ENCODE data around the gene LMNTD2. TPM values are rescaled to one million over a fixed set of nuclear protein-coding genes. Genes with fewer than 3 reads are reported as not detected.
A peak's percentile ranks its signal among the peaks of the same experiment; 100 is the strongest.

Gene LMNTD2
- total RNA-seq, 4 donors from 2014 or later, result 6.6 to 32.9 (median 14.1) TPM

- H3K27me3 ChIP-seq, result no peaks in the 10 kb centered on the region
- TF ChIP-seq POLR2A (IDR thresholded peaks at IDR 0.05) (no peak), CTCF (IDR thresholded peaks at IDR 0.05) (no peak)
- no peak overlapping the region for H3K4me3 ChIP-seq
- no peaks in the 10 kb centered on the region for H3K9me3 ChIP-seq
- H3K27ac ChIP-seq, result no peak overlapping the region
- peaks cover 0 to 26% (median 0%) of the 10 kb centered on the region in 3 donors for H3K36me3 ChIP-seq
- DNase-seq, result peak in 2 of 3 donors; percentile 44 to 46
- H3K4me1 ChIP-seq, result peaks cover 0 to 31% (median 25%) of the 10 kb centered on the region in 4 donors
Measured at GRCh38 chr11:532986-533585, 27.5 kb downstream of the LMNTD2 start.

GRCh38 chr11:532527-532985 lies 28.0 kb downstream of the LMNTD2 start:
- H3K27me3 ChIP-seq, result no peaks in the 10 kb centered on the region
- TF ChIP-seq POLR2A (IDR thresholded peaks at IDR 0.05) (no peak), CTCF (IDR thresholded peaks at IDR 0.05) (no peak)
- DNase-seq, result peak in 2 of 3 donors; percentile 45 to 47
- H3K4me3 ChIP-seq, result no peak overlapping the region
- H3K9me3 ChIP-seq, result no peaks in the 10 kb centered on the region
- no peak overlapping the region for H3K27ac ChIP-seq
- H3K36me3 ChIP-seq, result peaks cover 0 to 26% (median 0%) of the 10 kb centered on the region in 3 donors
- H3K4me1 ChIP-seq, result peaks cover 0 to 25% (median 20%) of the 10 kb centered on the region in 4 donors

GRCh38 chr11:531919-532526 lies 28.5 kb downstream of the LMNTD2 start:
- peak in 1 of 3 donors; percentile 40 for DNase-seq
- TF ChIP-seq POLR2A (IDR thresholded peaks at IDR 0.05) (no peak), CTCF (IDR thresholded peaks at IDR 0.05) (no peak)
- Histone ChIP-seq H3K4me1 (peaks cover 0 to 23% (median 15%) of the 10 kb centered on the region in 4 donors), H3K27ac (no peak overlapping the region), H3K4me3 (no peak overlapping the region), H3K36me3 (peaks cover 0 to 26% (median 0%) of the 10 kb centered on the region in 3 donors), H3K27me3 (no peaks in the 10 kb centered on the region), H3K9me3 (no peaks in the 10 kb centered on the region)

- H3K27me3 ChIP-seq, result no peaks in the 10 kb centered on the region
- peaks cover 0 to 20% (median 10%) of the 10 kb centered on the region in 4 donors for H3K4me1 ChIP-seq
- H3K9me3 ChIP-seq, result no peaks in the 10 kb centered on the region
- DNase-seq, result peak in 1 of 3 donors; percentile 41
- no peak overlapping the region for H3K27ac ChIP-seq
- TF ChIP-seq POLR2A (IDR thresholded peaks at IDR 0.05), result no peak
- no peak for TF ChIP-seq CTCF (IDR thresholded peaks at IDR 0.05)
- H3K4me3 ChIP-seq, result no peak overlapping the region
- H3K36me3 ChIP-seq, result peaks cover 0 to 26% (median 0%) of the 10 kb centered on the region in 3 donors
Measured at GRCh38 chr11:530960-531831, 29.3 kb downstream of the LMNTD2 start.

GRCh38 chr11:529728-530411 lies 30.7 kb downstream of the LMNTD2 start:
- no peak overlapping the region for H3K4me3 ChIP-seq
- H3K27me3 ChIP-seq, result no peaks in the 10 kb centered on the region
- TF ChIP-seq POLR2A (IDR thresholded peaks at IDR 0.05) (no peak), CTCF (IDR thresholded peaks at IDR 0.05) (no peak)
- no peak overlapping the region for H3K27ac ChIP-seq
- H3K4me1 ChIP-seq, result peaks cover 0 to 16% (median 9%) of the 10 kb centered on the region in 4 donors
- peak in 1 of 3 donors; percentile 44 for DNase-seq
- peaks cover 0 to 26% (median 0%) of the 10 kb centered on the region in 3 donors for H3K36me3 ChIP-seq
- H3K9me3 ChIP-seq, result no peaks in the 10 kb centered on the region
